Suprapubic skin (tissue), 4 donors: ENCODE measurements around the gene PRSS12. TPM values are rescaled to one million over a fixed set of nuclear protein-coding genes. Genes with fewer than 3 reads are reported as not detected.
A peak's percentile ranks its signal among the peaks of the same experiment; 100 is the strongest.

Experiments
- DNase-seq, 2 donors: peaks; one replicate each; pipeline ENCODE4 v3.0.0-alpha.2; 2019; ENCODE audit warnings: low spot score in 2 of 2
- H3K27ac ChIP-seq: fragments of 200-600 bp; sonication (generic); one replicate; pipeline ENCODE4 v1.5.1; 2019
- H3K27me3 ChIP-seq: fragments of 200-600 bp; sonication (generic); one replicate; pipeline ENCODE4 v1.5.1; 2019
- H3K36me3 ChIP-seq: fragments of 200-600 bp; sonication (generic); one replicate; pipeline ENCODE4 v1.5.1; 2019
- H3K4me1 ChIP-seq: fragments of 200-600 bp; sonication (generic); one replicate; pipeline ENCODE4 v1.5.1; 2019
- H3K4me3 ChIP-seq: fragments of 200-600 bp; sonication (generic); one replicate; pipeline ENCODE4 v1.5.1; 2019; ENCODE audit warnings: mild to moderate bottlenecking
- H3K9me3 ChIP-seq: fragments of 200-600 bp; sonication (generic); one replicate; pipeline ENCODE4 v1.5.1; 2019
- CTCF ChIP-seq, 2 donors: fragments of 200-600 bp in 1 of 2; fragments of 450-650 bp in 1 of 2; sonication (generic) in 1 of 2; IDR thresholded peaks; one replicate each; pipeline ENCODE4 v1.5.1; 2016 to 2019; ENCODE audit warnings: antibody characterized with exemption in 2 of 2, mild to moderate bottlenecking in 1 of 2, moderate library complexity in 1 of 2
- EP300 ChIP-seq: sonication (generic); formaldehyde crosslinking; IDR thresholded peaks from one replicate; pipeline ENCODE4 v1.6.1; 2017; ENCODE audit warnings: antibody characterized with exemption
- POLR2A ChIP-seq, 2 donors: fragments of 450-650 bp; IDR thresholded peaks; one replicate each; pipeline ENCODE4 v1.6.1; 2017; ENCODE audit warnings: antibody characterized with exemption in 2 of 2, mild to moderate bottlenecking in 2 of 2, moderate library complexity in 2 of 2
- POLR2AphosphoS5 ChIP-seq, 3 donors: sonication (generic); formaldehyde crosslinking; IDR thresholded peaks; one replicate each; pipeline ENCODE4 v1.6.1; 2017; ENCODE audit warnings: antibody characterized with exemption in 3 of 3
- WGBS: methylation state at CpG from one replicate; pipeline ENCODE4 v1.1.5; 2018; 5-methylcytosine and 5-hydroxymethylcytosine counted together
- total RNA-seq, 4 donors: library from RNA; depleted of rRNA; stranded (reverse); fragments of >200 nt; gene quantifications; one replicate each; pipeline ENCODE4 v1.1.0, GENCODE V29; 2016

Gene PRSS12
- total RNA-seq, 4 donors from 2014 or later: 7.5 to 14.0 (median 8.7) TPM

GRCh38 chr4:118278473-118279274 lies 74.1 kb downstream of the PRSS12 start:
- Histone ChIP-seq H3K9me3 (no peaks in the 10 kb centered on the region), H3K27ac (peak overlapping the region; percentile 97), H3K4me1 (peaks cover 35% of the 10 kb centered on the region), H3K27me3 (no peaks in the 10 kb centered on the region), H3K4me3 (peak overlapping the region; percentile 83), H3K36me3 (peaks cover 3% of the 10 kb centered on the region)
- DNase-seq: peak; percentile 96 to 97
- under 1% methylated on average over 17 of the region's 56 CpGs for WGBS
- no peak for TF ChIP-seq CTCF (IDR thresholded peaks at IDR 0.05)
- peak; percentile 4 for TF ChIP-seq EP300
- TF ChIP-seq POLR2A (IDR thresholded peaks at IDR 0.05): peak; percentile 50 to 88
- peak; percentile 76 to 95 (median 93) for TF ChIP-seq POLR2AphosphoS5 (IDR thresholded peaks at IDR 0.05)

- no peaks in the 10 kb centered on the region for H3K9me3 ChIP-seq
- peaks cover 32% of the 10 kb centered on the region for H3K4me1 ChIP-seq
- no peaks in the 10 kb centered on the region for H3K27me3 ChIP-seq
- 72% methylated on average over 4 of the region's 4 CpGs for WGBS
- H3K27ac ChIP-seq: no peak overlapping the region
- no peak overlapping the region for H3K4me3 ChIP-seq
- no peak for DNase-seq
- peaks cover 3% of the 10 kb centered on the region for H3K36me3 ChIP-seq
- TF ChIP-seq EP300 (no peak), POLR2AphosphoS5 (IDR thresholded peaks at IDR 0.05) (no peak), CTCF (IDR thresholded peaks at IDR 0.05) (no peak), POLR2A (IDR thresholded peaks at IDR 0.05) (no peak)
Observed at GRCh38 chr4:118277243-118277642, 75.6 kb downstream of the PRSS12 start.

GRCh38 chr4:118276580-118276979 lies 76.2 kb downstream of the PRSS12 start:
- Histone ChIP-seq H3K9me3 (no peaks in the 10 kb centered on the region), H3K27me3 (no peaks in the 10 kb centered on the region), H3K36me3 (peaks cover under 1% of the 10 kb centered on the region), H3K4me3 (no peak overlapping the region), H3K4me1 (peaks cover 26% of the 10 kb centered on the region), H3K27ac (no peak overlapping the region)
- 84% methylated on average over 2 of the region's 2 CpGs for WGBS
- DNase-seq: no peak
- TF ChIP-seq EP300 (no peak), POLR2A (IDR thresholded peaks at IDR 0.05) (no peak), CTCF (IDR thresholded peaks at IDR 0.05) (no peak), POLR2AphosphoS5 (IDR thresholded peaks at IDR 0.05) (no peak)

GRCh38 chr4:118273642-118274041 lies 79.2 kb downstream of the PRSS12 start:
- H3K9me3 ChIP-seq: no peaks in the 10 kb centered on the region
- no peak for DNase-seq
- H3K4me3 ChIP-seq: no peak overlapping the region
- no peak overlapping the region for H3K27ac ChIP-seq
- TF ChIP-seq CTCF (IDR thresholded peaks at IDR 0.05) (no peak), EP300 (no peak), POLR2AphosphoS5 (IDR thresholded peaks at IDR 0.05) (no peak), POLR2A (IDR thresholded peaks at IDR 0.05) (no peak)
- H3K36me3 ChIP-seq: no peaks in the 10 kb centered on the region
- peaks cover 7% of the 10 kb centered on the region for H3K4me1 ChIP-seq
- no peaks in the 10 kb centered on the region for H3K27me3 ChIP-seq
- WGBS: 92% methylated on average over 1 of the region's 1 CpG

- 90% methylated on average over 2 of the region's 2 CpGs for WGBS
Observed at GRCh38 chr4:118271788-118272187, 81.0 kb downstream of the PRSS12 start.

More at GRCh38 chr4:118271788-118272187, 81.0 kb downstream of the PRSS12 start:
- Histone ChIP-seq H3K27ac (no peak overlapping the region), H3K27me3 (no peaks in the 10 kb centered on the region), H3K36me3 (no peaks in the 10 kb centered on the region), H3K4me1 (peaks cover 2% of the 10 kb centered on the region), H3K4me3 (no peak overlapping the region), H3K9me3 (no peaks in the 10 kb centered on the region)
- no peak for DNase-seq
- TF ChIP-seq EP300 (no peak), POLR2A (IDR thresholded peaks at IDR 0.05) (no peak), POLR2AphosphoS5 (IDR thresholded peaks at IDR 0.05) (no peak), CTCF (IDR thresholded peaks at IDR 0.05) (no peak)
